GM18951 (cell line): Measurements from ENCODE around the gene KCNIP3.

ENCODE experiments used
- POLR2A ChIP-seq: IDR thresholded peaks from 4 replicates; pipeline ENCODE4 v1.6.1; 2011; ENCODE audit warnings: mild to moderate bottlenecking; ENCODE audit not compliant: insufficient read length, insufficient read depth; ENCODE audit errors: extremely low read depth
- in situ Hi-C: fragments of 300-500 bp; cut with MboI; formaldehyde crosslinking; loops from one replicate; pipeline ENCODE4 v1.12.0; 2022; ENCODE audit warnings: low sequenced_read_pairs, mixed read lengths, inconsistent platforms; ENCODE audit not compliant: unreplicated experiment

The KCNIP3 gene

DNA sequence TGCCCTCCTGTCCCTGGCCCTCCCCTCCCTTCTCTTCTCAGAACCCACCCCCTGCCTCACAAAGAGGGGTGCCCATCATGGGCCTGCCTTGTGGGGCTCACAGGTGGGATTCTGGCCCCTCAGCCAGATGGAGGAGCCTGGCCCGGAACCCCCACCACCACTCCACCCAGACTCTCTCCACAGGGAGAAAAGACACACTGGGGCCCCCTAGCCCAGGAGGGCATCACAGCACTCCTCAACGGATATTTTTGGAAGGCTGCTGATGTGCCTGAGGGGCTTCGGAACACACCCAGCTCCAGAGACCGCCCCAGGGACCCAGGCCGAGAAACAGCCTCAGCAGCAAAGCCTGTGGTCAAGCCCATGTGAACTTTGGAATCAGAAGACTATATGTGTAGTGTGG, 9.9 kb downstream of the KCNIP3 start:
- in situ Hi-C loops = no loop called here
- TF ChIP-seq POLR2A = no peak

DNA sequence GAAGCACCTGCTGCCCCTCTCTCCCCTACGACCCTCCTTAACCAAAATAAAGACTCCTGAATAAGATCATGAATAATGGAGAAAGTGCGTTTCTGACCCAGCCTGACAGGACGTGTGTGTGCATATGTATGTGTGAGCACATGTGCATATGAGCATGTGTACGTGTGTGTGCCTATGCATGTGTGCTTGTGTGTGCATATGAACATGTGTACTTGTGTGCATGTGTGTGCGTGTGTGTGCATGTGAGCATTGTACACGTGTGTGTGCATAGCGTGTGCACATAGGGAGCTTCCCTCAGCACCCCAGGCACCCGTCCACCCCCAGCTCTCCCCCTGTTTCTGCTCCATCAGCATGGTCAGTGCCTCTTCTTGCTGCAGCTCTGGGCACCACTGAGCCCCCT, 10.7 kb downstream of the KCNIP3 start:
- in situ Hi-C loops = no loop called here

DNA sequence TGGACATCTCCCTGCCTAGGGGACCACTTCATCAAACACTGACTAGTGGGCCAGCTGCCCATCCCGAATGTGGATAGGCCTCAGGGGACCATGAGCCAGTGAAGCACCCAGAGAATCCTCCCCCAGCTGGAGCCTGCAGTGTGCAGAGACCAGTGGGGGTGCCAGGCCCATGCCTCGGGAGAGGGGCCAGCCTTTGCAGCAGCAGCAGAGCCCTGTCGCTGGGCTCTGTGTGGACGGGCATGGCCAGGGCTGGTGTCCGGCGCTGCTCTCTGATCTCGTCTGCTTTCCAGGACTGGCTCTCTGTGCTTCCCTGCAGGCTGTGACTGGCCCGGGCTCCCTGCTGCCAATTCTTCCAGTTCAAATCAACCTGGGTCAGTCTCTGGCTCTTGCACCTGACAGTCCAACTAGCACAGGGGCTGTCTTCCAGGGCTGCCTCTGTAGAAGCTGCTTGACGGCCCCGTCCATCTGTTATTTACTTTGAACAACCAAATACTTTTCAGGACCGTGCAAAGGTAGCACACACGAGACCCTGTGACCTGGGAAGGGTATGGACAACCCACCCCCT, 11.4 kb downstream of the KCNIP3 start:
- TF ChIP-seq POLR2A = no peak
- in situ Hi-C loops = no loop called here

More for the DNA sequence above, 10.7 kb downstream of the KCNIP3 start:
- no peak for TF ChIP-seq POLR2A

DNA sequence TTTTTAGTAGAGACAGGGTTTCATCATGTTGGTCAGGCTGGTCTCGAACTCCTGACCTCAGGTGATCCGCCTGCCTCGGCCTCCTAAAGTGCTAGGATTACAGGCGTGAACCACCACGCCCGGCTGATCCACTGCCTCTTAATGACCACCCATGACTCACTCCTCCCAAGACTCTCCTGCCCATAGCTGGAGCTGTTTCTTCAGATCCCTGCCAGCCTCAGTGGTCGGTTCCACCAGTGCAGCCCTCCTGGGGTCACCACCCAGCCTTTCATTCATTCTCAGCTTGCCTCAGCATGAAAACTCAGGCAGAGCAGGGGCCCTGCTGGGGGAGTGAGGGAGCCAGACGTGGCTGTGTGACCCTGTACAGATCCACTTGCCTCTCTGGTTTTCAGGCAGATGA, 12.5 kb downstream of the KCNIP3 start:
- in situ Hi-C loops = no loop called here
- TF ChIP-seq POLR2A = no peak

- TF ChIP-seq POLR2A = no peak
- in situ Hi-C loops = no loop called here
Observed at GRCh38 chr2:95310216-95310615, 13.1 kb downstream of the KCNIP3 start.

- in situ Hi-C loops = no loop called here
- no peak for TF ChIP-seq POLR2A
Observed at GRCh38 chr2:95310651-95311050, 13.5 kb downstream of the KCNIP3 start.

- in situ Hi-C loops = no loop called here
- TF ChIP-seq POLR2A = no peak
Observed at GRCh38 chr2:95311815-95312542, 14.8 kb downstream of the KCNIP3 start.

DNA sequence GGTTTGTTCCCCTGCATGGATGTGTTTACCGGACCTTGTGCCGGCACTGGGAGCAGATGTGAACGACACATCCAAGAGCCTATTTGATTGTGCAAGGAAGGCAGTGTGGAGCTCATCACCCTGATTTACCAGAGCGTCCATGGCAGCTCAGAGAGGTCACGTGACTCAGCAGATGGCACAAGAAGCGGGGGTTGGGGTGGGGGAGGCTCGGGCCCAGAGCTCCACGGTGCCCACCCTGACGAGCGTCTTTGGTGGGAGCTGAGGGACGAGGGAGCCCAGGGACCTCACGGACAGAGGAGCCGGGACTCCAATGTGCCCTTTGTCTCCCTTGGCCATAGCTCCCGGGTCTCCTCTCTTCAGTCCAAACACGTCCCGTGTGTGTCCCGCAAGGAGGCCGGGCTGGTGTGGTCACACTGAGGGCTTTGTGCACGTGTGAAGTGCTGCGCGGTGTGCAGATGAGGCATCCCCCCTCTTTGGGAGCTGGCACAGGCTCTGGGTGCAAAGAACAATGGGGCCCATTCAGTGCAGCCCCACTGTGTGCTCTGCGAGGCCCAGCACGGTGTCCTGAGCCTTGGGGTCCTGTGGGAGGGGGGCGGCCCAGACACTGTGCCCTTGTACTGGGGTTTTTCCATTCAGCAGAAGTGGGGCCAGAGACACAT, 15.5 kb downstream of the KCNIP3 start:
- in situ Hi-C loops = no loop called here
- no peak for TF ChIP-seq POLR2A

DNA sequence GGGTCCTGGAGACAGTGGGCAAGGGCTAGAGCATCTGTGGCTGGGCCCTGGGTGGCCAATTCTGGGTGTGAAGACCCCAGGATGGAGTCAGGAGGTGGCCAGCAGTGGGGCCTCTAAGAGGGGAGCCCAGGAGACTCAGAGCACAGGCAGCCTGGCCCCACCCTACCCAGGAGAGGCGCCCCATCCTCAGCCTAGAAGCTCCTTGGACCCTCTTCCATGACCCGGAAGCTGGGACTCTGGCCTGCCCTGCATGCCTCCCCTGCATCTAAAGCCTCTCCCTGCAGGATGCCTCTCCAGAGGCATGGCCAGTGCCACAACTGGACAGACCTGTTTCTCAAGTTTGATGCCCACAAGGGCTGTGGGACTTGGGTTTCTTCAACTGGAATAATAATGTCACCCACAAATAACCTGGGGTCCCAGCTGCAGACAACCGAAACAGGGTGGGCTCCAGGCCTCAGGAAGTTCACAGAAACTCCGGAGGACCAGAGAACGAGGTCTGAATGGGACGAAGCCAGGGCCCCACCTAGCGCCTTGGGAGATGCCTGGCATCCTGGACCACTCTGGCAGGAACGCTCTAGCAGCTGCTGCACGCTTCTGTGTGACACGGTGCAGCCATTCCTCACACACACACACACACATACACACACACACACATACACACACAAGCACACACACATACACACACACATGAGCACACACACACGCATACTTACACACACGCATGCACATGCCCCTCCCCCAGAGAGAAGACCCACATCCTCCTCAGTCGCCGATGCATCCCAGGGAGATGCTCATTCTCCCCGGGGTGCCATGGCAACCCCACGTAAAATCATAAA, 16.4 kb downstream of the KCNIP3 start:
- no peak for TF ChIP-seq POLR2A
- in situ Hi-C loops = no loop called here

DNA sequence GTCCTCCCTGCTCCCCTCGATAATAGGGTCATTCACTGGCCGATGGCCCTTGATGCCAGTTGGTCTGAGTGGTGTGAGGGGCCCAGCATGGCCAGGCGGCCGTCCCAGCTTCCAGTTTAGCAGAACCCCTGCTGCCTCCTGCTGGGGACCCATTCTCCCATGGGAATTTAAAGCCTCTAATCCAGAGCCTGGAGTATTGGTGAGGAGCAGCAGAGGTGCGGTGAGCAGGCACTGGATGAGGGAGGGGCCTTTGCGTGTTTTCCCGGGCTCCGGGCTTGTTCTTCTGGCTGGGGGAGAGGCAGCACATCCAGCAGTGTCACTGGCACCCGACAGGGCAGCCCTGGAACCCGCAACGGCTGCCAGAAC, 17.4 kb downstream of the KCNIP3 start:
- no peak for TF ChIP-seq POLR2A
- in situ Hi-C loops = no loop called here

- in situ Hi-C loops = no loop called here
- TF ChIP-seq POLR2A = no peak
Observed at GRCh38 chr2:95314964-95315611, 17.9 kb downstream of the KCNIP3 start.

DNA sequence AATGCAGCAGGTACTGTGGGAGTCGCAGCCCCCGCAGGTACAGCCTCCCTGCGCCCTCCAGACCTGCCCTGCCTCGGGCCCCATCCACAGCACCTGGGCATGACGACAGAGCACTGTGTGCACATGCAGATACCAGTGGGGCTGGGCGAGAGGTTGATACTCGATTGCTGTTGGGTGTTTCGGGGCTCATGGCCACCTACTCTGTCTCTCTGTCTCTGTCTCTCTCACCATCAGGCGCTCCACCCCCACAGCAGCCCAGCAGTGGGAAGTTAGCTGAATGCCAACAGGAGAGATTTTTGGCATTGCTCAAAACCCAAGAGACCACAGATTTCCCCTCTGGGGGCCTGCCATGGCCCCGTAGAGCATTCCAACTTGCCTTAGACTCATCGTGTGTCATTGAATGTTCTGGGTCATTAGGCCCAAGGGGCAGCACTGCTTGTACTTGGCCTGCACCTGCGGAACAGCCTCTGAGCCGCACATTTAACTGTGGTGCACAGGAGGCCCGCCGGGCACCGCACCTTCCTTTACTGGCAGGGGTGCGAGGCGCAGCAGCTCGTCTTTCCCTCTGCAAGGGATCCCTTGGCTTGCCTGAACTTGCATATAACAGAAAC, 18.8 kb downstream of the KCNIP3 start:
- TF ChIP-seq POLR2A = no peak

More for the DNA sequence above, 18.8 kb downstream of the KCNIP3 start:
- in situ Hi-C loops = no loop called here
